IPS-20b (cell line): ENCODE measurements around the gene TANGO2.

Experiments
- H3K27ac ChIP-seq: one replicate; pipeline ENCODE4 v1.5.1; 2013; ENCODE audit warnings: low read length
- H3K27me3 ChIP-seq: 2 replicates; pipeline ENCODE4 v1.6.1; 2013; ENCODE audit warnings: mild to moderate bottlenecking, low read length, inconsistent platforms; ENCODE audit not compliant: insufficient read depth
- H3K36me3 ChIP-seq: 2 replicates; pipeline ENCODE4 v1.6.1; 2013; ENCODE audit warnings: low read depth, mild to moderate bottlenecking, inconsistent platforms, low read length, moderate library complexity; ENCODE audit not compliant: insufficient read depth
- H3K4me1 ChIP-seq: 2 replicates; pipeline ENCODE4 v1.6.1; 2013; ENCODE audit warnings: mild to moderate bottlenecking, control low read depth, inconsistent platforms, low read length, moderate library complexity; ENCODE audit not compliant: insufficient read depth
- H3K4me3 ChIP-seq: 2 replicates; pipeline ENCODE4 v1.5.1; 2013; ENCODE audit warnings: mild to moderate bottlenecking, low read length, inconsistent platforms
- H3K9ac ChIP-seq: 2 replicates; pipeline ENCODE4 v1.6.1; 2013; ENCODE audit warnings: low read depth, mild to moderate bottlenecking, inconsistent platforms, low read length, moderate library complexity
- H3K9me3 ChIP-seq: 2 replicates; pipeline ENCODE4 v1.6.1; 2013; ENCODE audit warnings: mild to moderate bottlenecking, low read depth, low read length, inconsistent platforms; ENCODE audit not compliant: insufficient read depth

TANGO2 gene

DNA sequence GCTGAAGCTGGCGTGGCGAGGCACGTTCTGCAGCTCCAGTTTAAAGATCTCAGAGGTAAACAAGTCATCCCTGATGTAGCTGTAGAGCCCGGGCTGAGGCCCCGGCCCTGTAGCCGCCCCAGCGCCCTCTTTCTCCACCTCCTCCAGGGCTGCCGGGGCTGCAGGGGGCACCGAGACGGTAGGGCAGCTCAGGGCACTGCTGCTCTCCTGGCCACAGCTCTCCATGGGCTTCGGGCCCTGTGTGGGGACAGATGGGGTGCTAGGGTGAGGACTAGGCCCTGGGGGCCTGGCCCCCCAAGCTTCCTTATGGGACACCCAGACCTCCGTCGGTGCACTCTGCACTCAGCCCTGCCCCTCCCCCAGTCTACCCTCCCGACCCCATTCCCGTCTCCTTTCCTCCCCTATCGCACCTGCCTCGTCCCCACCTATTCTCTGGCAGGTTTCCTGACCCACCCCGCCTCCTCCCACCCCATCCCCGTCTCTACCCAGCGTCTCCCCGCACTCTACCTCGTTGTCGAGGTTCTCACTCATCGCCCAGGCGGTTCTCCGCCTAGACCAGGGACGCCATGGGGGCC is 95.6 kb downstream of the TANGO2 start:
- H3K4me3 ChIP-seq, result peak overlapping the region; percentile 94
- no peaks in the 10 kb centered on the region for H3K9me3 ChIP-seq
- H3K4me1 ChIP-seq, result peaks cover 8% of the 10 kb centered on the region; the same call in 1 of the 2 replicates
- H3K27me3 ChIP-seq, result no peaks in the 10 kb centered on the region
- H3K27ac ChIP-seq, result peak overlapping the region; percentile 71
- H3K9ac ChIP-seq, result peak overlapping the region; percentile 97
- H3K36me3 ChIP-seq, result peaks cover 74% of the 10 kb centered on the region
